Panc1 (cell line): Measurements from ENCODE around the gene NBEAL1. TPM values are rescaled to one million over a fixed set of nuclear protein-coding genes. Genes with fewer than 3 reads are reported as not detected.
"Not testable (repeated sequence)": the region's sequence is repeated elsewhere in the genome, so short reads cannot be mapped to it uniquely, and the experiment has no call there.

Experiments used
- ATAC-seq: fragments of 200-7000 bp; cut with Tn5 transposase; 2 replicates; pipeline ENCODE4 v1.9.1; 2020; ENCODE audit warnings: mild to moderate bottlenecking, moderate library complexity
- BruUV-seq: library from RNA; stranded (reverse); fragments of 400-500 nt; replicated peaks from 2 replicates; lab custom pipeline; 2021; lab: Mats Ljungman, UMichigan
- CTCF ChIA-PET: fragments of 300-600 bp; sonication (Branson Sonifier 250); formaldehyde crosslinking; loops from one replicate; lab custom pipeline; 2022; ENCODE audit warnings: antibody characterized with exemption; lab: Charles Lee
- POLR2A ChIA-PET: fragments of 300-600 bp; sonication (Branson Sonifier 250); formaldehyde crosslinking; loops from one replicate; lab custom pipeline; 2022; ENCODE audit warnings: antibody characterized with exemption; lab: Charles Lee
- DNase-seq: peaks from one replicate; pipeline ENCODE4 v3.0.0-alpha.2; 2010; ENCODE audit warnings: low read depth, low spot score
- H3K27ac ChIP-seq: 2 replicates; pipeline ENCODE4 v1.5.1; 2011; ENCODE audit warnings: mild to moderate bottlenecking, low read length, inconsistent platforms
- H3K27me3 ChIP-seq: fragments of 200-500 bp; sonication (Bioruptor generic); 2 replicates; pipeline ENCODE4 v1.6.0; 2014; ENCODE audit warnings: low read length, inconsistent platforms; ENCODE audit not compliant: control insufficient read depth, insufficient read depth
- H3K36me3 ChIP-seq: fragments of 200-500 bp; sonication (Bioruptor generic); 2 replicates; pipeline ENCODE4 v1.5.1; 2014; ENCODE audit warnings: inconsistent platforms, mild to moderate bottlenecking, low read length, moderate library complexity; ENCODE audit not compliant: control insufficient read depth, insufficient read depth
- H3K4me1 ChIP-seq: 2 replicates; pipeline ENCODE4 v1.5.1; 2011; ENCODE audit warnings: inconsistent platforms, mild to moderate bottlenecking, low read length, moderate library complexity; ENCODE audit not compliant: control insufficient read depth, insufficient read depth
- H3K4me3 ChIP-seq, 2 experiments: 2 replicates each; pipeline ENCODE4 v1.5.1; 2011 to 2012; ENCODE audit warnings: low read depth in 2 of 2, low read length in 2 of 2, mild to moderate bottlenecking in 2 of 2, inconsistent platforms in 1 of 2, moderate library complexity in 1 of 2
- H3K9me3 ChIP-seq: fragments of 200-500 bp; sonication (Bioruptor generic); 2 replicates; pipeline ENCODE4 v1.5.1; 2014; ENCODE audit warnings: low read depth, mild to moderate bottlenecking, inconsistent platforms, low read length, moderate library complexity; ENCODE audit not compliant: control insufficient read depth, insufficient read depth
- CTCF ChIP-seq: fragments of 450-650 bp; IDR thresholded peaks from 2 replicates; pipeline ENCODE4 v1.5.1; 2017; ENCODE audit warnings: mild to moderate bottlenecking
- POLR2AphosphoS5 ChIP-seq: IDR thresholded peaks from 2 replicates; pipeline ENCODE4 v1.6.1; 2012; ENCODE audit warnings: mild to moderate bottlenecking, low read depth, low read length, moderate library complexity
- REST ChIP-seq, 2 experiments: IDR thresholded peaks; 2 replicates each; pipeline ENCODE4 v1.6.1; 2011 to 2012; ENCODE audit warnings: low read depth in 2 of 2, control low read depth in 1 of 2, low read length in 1 of 2, mild to moderate bottlenecking in 1 of 2, moderate library complexity in 1 of 2; ENCODE audit not compliant: insufficient read depth in 1 of 2
- SIN3A ChIP-seq: IDR thresholded peaks from 2 replicates; pipeline ENCODE4 v1.6.1; 2012; ENCODE audit warnings: low read depth, mild to moderate bottlenecking, low read length, moderate library complexity, borderline replicate concordance; ENCODE audit not compliant: insufficient read depth
- TCF7L2 ChIP-seq: IDR thresholded peaks from 2 replicates; pipeline ENCODE4 v1.6.1; 2011; ENCODE audit warnings: mild to moderate bottlenecking, low read depth, low read length, inconsistent platforms
- in situ Hi-C: cut with HindIII; loops from 2 replicates; pipeline ENCODE4 v1.10.0; 2016; ENCODE audit warnings: low sequenced_read_pairs, low pct_unique_long_range_greater_than_20kb
- intact Hi-C: fragments of 100-400 bp; cut with micrococcal nuclease; formaldehyde crosslinking; loops from one replicate; pipeline ENCODE4 v1.10.0; 2022; ENCODE audit not compliant: unreplicated experiment
- total RNA-seq: library from RNA; stranded (reverse); gene quantifications from one replicate; pipeline ENCODE4 v1.2.1, GENCODE V29; 2021; ENCODE audit not compliant: unreplicated experiment

NBEAL1 gene
- total RNA-seq, 1 experiment from 2014 or later: 26.1 TPM

GRCh38 chr2:203155406-203155805 is 140.7 kb downstream of the NBEAL1 start:
- Histone ChIP-seq H3K4me1 (no peaks in the 10 kb centered on the region), H3K9me3 (no peaks in the 10 kb centered on the region), H3K4me3 (no peak overlapping the region), H3K36me3 (no peaks in the 10 kb centered on the region; the same call in none of the 2 replicates), H3K27ac (no peak overlapping the region), H3K27me3 (no peaks in the 10 kb centered on the region)
- in situ Hi-C loops: no loop called here
- ATAC-seq (no peak), DNase-seq (no peak)
- intact Hi-C loops: no loop called here
- TF ChIP-seq CTCF (peak; percentile 41), SIN3A (no peak)
- CTCF ChIA-PET: no interaction called here
- BruUV-seq: no TSS peak
- POLR2A ChIA-PET: no interaction called here

DNA sequence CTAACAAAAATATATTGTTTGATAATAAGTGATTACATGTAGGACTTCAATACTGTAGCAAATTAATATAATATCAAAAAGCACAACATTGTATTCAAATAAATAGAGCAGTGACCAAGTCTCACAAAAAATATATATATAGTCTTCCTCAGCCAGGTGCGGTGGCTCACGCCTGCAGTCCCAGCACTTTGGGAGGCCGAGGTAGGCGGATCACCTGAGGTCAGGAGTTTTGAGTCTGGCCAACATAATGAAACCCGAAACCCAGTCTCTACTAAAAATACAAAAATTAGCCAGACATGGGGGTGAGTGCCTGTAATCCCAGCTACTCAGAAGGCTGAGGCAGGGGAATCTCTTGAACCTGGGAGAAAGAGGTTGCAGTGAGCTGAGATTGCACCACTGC is 148.0 kb downstream of the NBEAL1 start:
- intact Hi-C loops, POLR2A ChIA-PET, H3K4me3 ChIP-seq, H3K4me1 ChIP-seq, ATAC-seq, H3K9me3 ChIP-seq, BruUV-seq, DNase-seq, H3K36me3 ChIP-seq, H3K27me3 ChIP-seq, H3K27ac ChIP-seq, CTCF ChIA-PET, in situ Hi-C loops: not testable (repeated sequence)

- Histone ChIP-seq H3K9me3 (no peaks in the 10 kb centered on the region), H3K36me3 (peaks cover 4% of the 10 kb centered on the region), H3K4me1 (no peaks in the 10 kb centered on the region), H3K4me3 (no peak overlapping the region), H3K27me3 (no peaks in the 10 kb centered on the region), H3K27ac (no peak overlapping the region)
- TF ChIP-seq POLR2AphosphoS5 (no peak), SIN3A (no peak), CTCF (no peak), REST (IDR thresholded peaks at IDR 0.05; ENCODE audit: insufficient read depth in 1 of 2, low read depth in 2 of 2, low read length in 1 of 2) (no peak), TCF7L2 (no peak)
- in situ Hi-C loops: no loop called here
- DNase-seq (no peak), ATAC-seq (no peak)
- intact Hi-C loops: no loop called here
- no TSS peak for BruUV-seq
- POLR2A ChIA-PET: interaction anchor here (0.5 to 0.7 kb wide), 3 partner anchors 17 to 108 kb away, joined by 5 to 16 read pairs (median 8); no protein-coding TSS in a partner anchor
- CTCF ChIA-PET: no interaction called here
These were observed 149.7 kb downstream of the NBEAL1 start for GRCh38 chr2:203164311-203164935.
